Stimulated activated CD8-positive, alpha-beta memory T cell treated with anti-CD3 and anti-CD28 coated beads, Interleukin-2, amount 100 ng/mL, for 48 hours (primary cell): ENCODE data around the gene CPA5.

Experiments
- DNase-seq, 2 donors: peaks; one replicate each; pipeline ENCODE4 v3.0.0-alpha.2; 2020; ENCODE audit warnings: low read depth in 2 of 2

The CPA5 gene

GRCh38 chr7:130332259-130333053 lies 12.2 kb upstream of the CPA5 start:
- no peak for DNase-seq

- DNase-seq, result no peak
These were observed 10.8 kb upstream of the CPA5 start for GRCh38 chr7:130333832-130334231.

GRCh38 chr7:130334274-130334673 lies 10.3 kb upstream of the CPA5 start:
- DNase-seq, result no peak

- no peak for DNase-seq
These were observed 7.1 kb upstream of the CPA5 start for GRCh38 chr7:130337410-130337971.

- no peak for DNase-seq
These were observed 6.4 kb upstream of the CPA5 start for GRCh38 chr7:130338233-130338632.

- DNase-seq, result no peak
These were observed 2.7 kb upstream of the CPA5 start for GRCh38 chr7:130341882-130342281.

- DNase-seq, result no peak
These were observed 1.8 kb upstream of the CPA5 start for GRCh38 chr7:130342701-130343380.

- DNase-seq, result no peak
These were observed 520 bp downstream of the CPA5 start for GRCh38 chr7:130345136-130345535.

- no peak for DNase-seq
These were observed 1.1 kb downstream of the CPA5 start for GRCh38 chr7:130345725-130346124.

- no peak for DNase-seq
These were observed 1.7 kb downstream of the CPA5 start for GRCh38 chr7:130346177-130346905.

- DNase-seq, result no peak
These were observed 2.3 kb downstream of the CPA5 start for GRCh38 chr7:130346941-130347340.

- DNase-seq, result no peak
These were observed 5.5 kb downstream of the CPA5 start for GRCh38 chr7:130349911-130350782.

GRCh38 chr7:130350945-130351790 lies 6.6 kb downstream of the CPA5 start:
- no peak for DNase-seq

- DNase-seq, result no peak
These were observed 7.1 kb downstream of the CPA5 start for GRCh38 chr7:130351791-130352090.

GRCh38 chr7:130352194-130353074 lies 7.8 kb downstream of the CPA5 start:
- DNase-seq, result no peak

- DNase-seq, result no peak
These were observed 8.6 kb downstream of the CPA5 start for GRCh38 chr7:130353196-130353595.

GRCh38 chr7:130356121-130356875 lies 11.7 kb downstream of the CPA5 start:
- no peak for DNase-seq

- no peak for DNase-seq
These were observed 12.4 kb downstream of the CPA5 start for GRCh38 chr7:130356876-130357611.
